ENCODE data around the gene DBX1.

GRCh38 chr11:20178976-20179375 lies 18.7 kb upstream of the DBX1 start:
- TF ChIP-seq CTCF (IDR thresholded peaks at IDR 0.05), result no peak
- no peak for TF ChIP-seq POLR2A (IDR thresholded peaks at IDR 0.05)
